ENCODE data around the gene POFUT2. TPM values are rescaled to one million over a fixed set of nuclear protein-coding genes. Genes with fewer than 3 reads are reported as not detected.

Gene POFUT2
- total RNA-seq, 2 donors from 2014 or later, result 48.5 to 66.4 TPM

- ATAC-seq, result no peak
- Mint-ChIP-seq H3K4me1 (peaks cover 8% of the 10 kb centered on the region), H3K36me3 (ENCODE audit: low read depth) (peaks cover 8% of the 10 kb centered on the region), H3K27ac (no peak overlapping the region), H3K4me3 (no peak overlapping the region), H3K27me3 (no peaks in the 10 kb centered on the region)
- DNase-seq, result no peak
- no peaks in the 10 kb centered on the region for H3K9me3 ChIP-seq (ENCODE audit: control insufficient read depth, low read length, poor library complexity, severe bottlenecking)
Observed at GRCh38 chr21:45283611-45284455, 3.9 kb downstream of the POFUT2 start.

- DNase-seq (no peak), ATAC-seq (no peak)
- Mint-ChIP-seq H3K4me3 (no peak overlapping the region), H3K36me3 (ENCODE audit: low read depth) (peaks cover 8% of the 10 kb centered on the region), H3K27ac (no peak overlapping the region), H3K27me3 (no peaks in the 10 kb centered on the region), H3K4me1 (peaks cover 8% of the 10 kb centered on the region)
- H3K9me3 ChIP-seq (ENCODE audit: control insufficient read depth, low read length, poor library complexity, severe bottlenecking), result no peaks in the 10 kb centered on the region
Observed at GRCh38 chr21:45283035-45283610, 4.6 kb downstream of the POFUT2 start.

- DNase-seq (no peak), ATAC-seq (no peak)
- Mint-ChIP-seq H3K4me1 (peaks cover 6% of the 10 kb centered on the region), H3K36me3 (ENCODE audit: low read depth) (peaks cover 8% of the 10 kb centered on the region), H3K4me3 (no peak overlapping the region), H3K27ac (no peak overlapping the region), H3K27me3 (no peaks in the 10 kb centered on the region)
- no peaks in the 10 kb centered on the region for H3K9me3 ChIP-seq (ENCODE audit: control insufficient read depth, low read length, poor library complexity, severe bottlenecking)
Observed at GRCh38 chr21:45282283-45283034, 5.2 kb downstream of the POFUT2 start.

GRCh38 chr21:45281411-45282282 lies 6.0 kb downstream of the POFUT2 start:
- ATAC-seq (no peak), DNase-seq (no peak)
- no peaks in the 10 kb centered on the region for H3K9me3 ChIP-seq (ENCODE audit: control insufficient read depth, low read length, poor library complexity, severe bottlenecking)
- peaks cover 6% of the 10 kb centered on the region for H3K4me1 Mint-ChIP-seq
- H3K27me3 Mint-ChIP-seq, result no peaks in the 10 kb centered on the region
- H3K36me3 Mint-ChIP-seq (ENCODE audit: low read depth), result peaks cover 8% of the 10 kb centered on the region
- H3K27ac Mint-ChIP-seq, result no peak overlapping the region
- no peak overlapping the region for H3K4me3 Mint-ChIP-seq

GRCh38 chr21:45280969-45281368 lies 6.7 kb downstream of the POFUT2 start:
- peaks cover 8% of the 10 kb centered on the region for H3K36me3 Mint-ChIP-seq (ENCODE audit: low read depth)
- no peaks in the 10 kb centered on the region for H3K9me3 ChIP-seq (ENCODE audit: control insufficient read depth, low read length, poor library complexity, severe bottlenecking)
- H3K27ac Mint-ChIP-seq, result no peak overlapping the region
- peaks cover 6% of the 10 kb centered on the region for H3K4me1 Mint-ChIP-seq
- H3K27me3 Mint-ChIP-seq, result no peaks in the 10 kb centered on the region
- H3K4me3 Mint-ChIP-seq, result no peak overlapping the region
- DNase-seq, result no peak
- no peak for ATAC-seq

DNA sequence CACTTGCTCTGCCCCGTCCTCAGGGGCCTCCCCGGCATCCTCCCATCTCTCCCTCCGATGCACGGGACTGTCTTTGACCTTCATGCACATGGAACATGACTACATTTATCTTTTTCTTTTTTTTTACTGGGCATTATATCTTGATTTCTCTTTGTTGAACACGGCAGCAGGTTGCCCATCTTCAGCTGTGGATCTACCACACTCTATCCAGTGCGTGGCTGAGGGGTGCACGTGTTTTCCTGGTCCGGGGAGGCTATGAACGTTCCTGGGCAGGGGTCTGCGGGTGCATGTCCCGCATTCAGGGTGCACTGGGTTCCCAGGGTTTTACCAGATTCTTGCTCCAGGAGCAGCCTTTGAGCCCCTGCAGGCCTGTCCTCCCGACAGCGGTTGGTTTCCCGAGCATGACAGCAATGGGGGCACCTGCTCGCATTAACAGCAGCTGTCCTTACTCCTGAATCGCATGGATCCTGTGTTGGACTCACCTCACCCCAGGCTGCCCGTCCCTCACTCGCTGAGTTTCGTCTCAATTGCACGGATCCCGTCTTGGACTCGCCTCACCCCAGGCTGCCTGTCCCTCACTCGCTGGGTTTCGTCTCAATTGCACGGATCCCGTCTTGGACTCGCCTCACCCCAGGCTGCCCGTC lies 7.4 kb downstream of the POFUT2 start:
- H3K4me3 Mint-ChIP-seq, result no peak overlapping the region
- no peak for DNase-seq
- peaks cover 5% of the 10 kb centered on the region for H3K36me3 Mint-ChIP-seq (ENCODE audit: low read depth)
- peaks cover 2% of the 10 kb centered on the region for H3K4me1 Mint-ChIP-seq
- H3K27me3 Mint-ChIP-seq, result no peaks in the 10 kb centered on the region
- ATAC-seq, result no peak
- no peak overlapping the region for H3K27ac Mint-ChIP-seq
- H3K9me3 ChIP-seq (ENCODE audit: control insufficient read depth, low read length, poor library complexity, severe bottlenecking), result no peaks in the 10 kb centered on the region

DNA sequence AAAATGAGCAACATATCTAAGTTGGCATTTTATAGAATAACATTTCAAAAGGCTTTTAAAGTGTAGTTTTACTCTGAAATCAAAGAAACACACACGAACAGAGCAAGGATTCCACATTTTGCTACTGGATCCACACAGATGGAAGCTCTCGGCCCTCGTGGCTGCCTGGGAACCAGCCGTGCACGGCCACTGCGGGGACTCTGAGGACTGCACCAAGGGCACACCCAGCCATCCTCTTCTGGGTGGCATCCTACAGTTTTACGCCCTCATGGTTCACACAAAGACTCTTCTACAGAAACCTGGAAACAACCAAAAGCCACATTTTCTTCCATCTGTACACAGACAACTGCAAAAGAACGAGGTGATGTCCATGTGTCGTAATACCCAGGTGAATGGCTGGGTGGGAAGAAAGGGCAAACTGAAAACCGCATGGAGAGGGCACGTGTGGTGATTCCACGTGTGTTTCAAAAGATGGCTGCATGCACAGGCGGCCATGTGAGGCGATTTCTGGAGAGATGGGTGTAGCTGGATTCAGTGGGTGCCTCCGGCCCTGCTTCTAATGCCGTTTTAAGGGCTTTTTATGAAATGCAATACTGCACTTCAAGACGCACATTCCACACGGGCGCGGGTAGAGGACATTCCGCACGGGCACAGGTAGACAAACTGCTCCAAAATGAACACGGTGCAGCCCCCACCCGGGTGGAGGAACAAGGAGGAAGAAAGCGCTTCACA lies 8.1 kb downstream of the POFUT2 start:
- Mint-ChIP-seq H3K36me3 (ENCODE audit: low read depth) (peaks cover 3% of the 10 kb centered on the region), H3K27ac (peak overlapping the region; percentile 34), H3K27me3 (no peaks in the 10 kb centered on the region), H3K4me1 (no peaks in the 10 kb centered on the region), H3K4me3 (no peak overlapping the region)
- no peak for ATAC-seq
- no peak for DNase-seq
- H3K9me3 ChIP-seq (ENCODE audit: control insufficient read depth, low read length, poor library complexity, severe bottlenecking), result no peaks in the 10 kb centered on the region

DNA sequence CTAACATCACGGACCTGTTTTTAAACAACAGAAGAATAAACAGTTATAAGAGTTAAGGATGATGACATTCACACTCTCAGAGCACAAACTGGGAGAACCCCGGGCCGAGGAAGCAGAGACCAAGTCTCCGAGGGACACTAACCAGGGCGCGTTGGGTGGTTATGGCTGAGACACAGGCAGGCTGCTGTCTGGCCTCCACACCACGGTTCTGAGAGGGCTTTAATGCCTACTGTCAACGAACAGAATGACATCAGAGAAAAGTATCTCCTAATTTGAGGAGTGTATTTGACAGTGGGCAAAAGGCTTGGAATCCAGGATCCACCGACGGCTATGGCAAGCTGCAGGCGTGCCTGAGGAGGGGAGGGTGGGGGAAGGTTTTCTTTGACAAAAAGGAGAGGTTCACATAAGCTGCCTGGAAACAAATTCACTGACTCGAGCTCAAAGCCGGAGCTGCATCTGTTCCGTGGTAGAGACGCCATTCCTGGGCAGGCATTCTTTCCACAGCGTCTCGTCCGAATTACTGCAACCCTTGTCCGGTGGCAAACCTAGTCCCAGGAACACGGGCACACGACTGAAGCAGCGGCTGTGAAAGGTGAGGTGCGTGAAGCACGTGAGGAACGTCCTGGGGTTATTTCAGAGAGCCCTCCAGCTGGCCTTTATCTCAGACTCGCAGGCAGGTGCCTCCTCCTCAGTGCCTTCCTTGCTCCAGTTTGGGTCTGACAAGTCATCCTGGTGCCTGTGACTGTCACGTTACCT lies 9.4 kb downstream of the POFUT2 start:
- Mint-ChIP-seq H3K27ac (no peak overlapping the region), H3K36me3 (ENCODE audit: low read depth) (peaks cover 3% of the 10 kb centered on the region), H3K27me3 (no peaks in the 10 kb centered on the region), H3K4me1 (no peaks in the 10 kb centered on the region), H3K4me3 (no peak overlapping the region)
- no peaks in the 10 kb centered on the region for H3K9me3 ChIP-seq (ENCODE audit: control insufficient read depth, low read length, poor library complexity, severe bottlenecking)
- ATAC-seq (no peak), DNase-seq (no peak)

GRCh38 chr21:45277101-45278045 lies 10.3 kb downstream of the POFUT2 start:
- no peaks in the 10 kb centered on the region for H3K4me1 Mint-ChIP-seq
- H3K36me3 Mint-ChIP-seq (ENCODE audit: low read depth), result peaks cover 3% of the 10 kb centered on the region
- ATAC-seq (no peak), DNase-seq (no peak)
- no peak overlapping the region for H3K4me3 Mint-ChIP-seq
- H3K27ac Mint-ChIP-seq, result no peak overlapping the region
- H3K9me3 ChIP-seq (ENCODE audit: control insufficient read depth, low read length, poor library complexity, severe bottlenecking), result no peaks in the 10 kb centered on the region
- H3K27me3 Mint-ChIP-seq, result no peaks in the 10 kb centered on the region

DNA sequence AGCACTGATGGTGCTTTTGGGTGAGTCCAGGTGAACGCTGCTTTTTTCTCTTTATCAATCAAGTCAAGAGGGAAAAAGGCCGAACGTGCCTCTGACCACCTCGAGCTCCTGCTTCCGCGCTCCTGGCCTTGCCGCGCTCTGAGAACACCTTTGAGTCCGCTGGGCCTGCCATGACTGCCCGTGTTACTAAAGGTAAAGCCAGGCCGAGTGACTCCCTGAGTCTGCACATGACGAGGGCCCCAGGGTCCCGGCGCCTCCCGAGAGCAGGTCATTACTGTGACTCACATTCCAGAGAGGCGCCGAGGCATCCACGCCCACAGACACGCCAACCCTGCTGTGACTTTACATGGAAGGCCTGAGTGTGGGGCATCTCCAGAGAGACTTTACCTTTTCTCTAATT lies 11.1 kb downstream of the POFUT2 start:
- Mint-ChIP-seq H3K27ac (no peak overlapping the region), H3K4me1 (no peaks in the 10 kb centered on the region), H3K36me3 (ENCODE audit: low read depth) (peaks cover 3% of the 10 kb centered on the region), H3K4me3 (no peak overlapping the region), H3K27me3 (no peaks in the 10 kb centered on the region)
- H3K9me3 ChIP-seq (ENCODE audit: control insufficient read depth, low read length, poor library complexity, severe bottlenecking), result peaks cover 4% of the 10 kb centered on the region
- DNase-seq (no peak), ATAC-seq (no peak)
